Activated T-cell treated with anti-CD3 and anti-CD28 coated beads, Interleukin-2, amount 50 U/mL, for 1 hour (primary cell): Measurements from ENCODE around the gene KRI1.
A peak's percentile ranks its signal among the peaks of the same experiment; 100 is the strongest.
"Not testable (repeated sequence)": the region's sequence is repeated elsewhere in the genome, so short reads cannot be mapped to it uniquely, and the experiment has no call there.

Source experiments
- DNase-seq: peaks from one replicate; pipeline ENCODE4 v3.0.0-alpha.2; 2020

The KRI1 gene

GRCh38 chr19:10574462-10574861 lies 8.7 kb upstream of the KRI1 start:
- no peak for DNase-seq

DNA sequence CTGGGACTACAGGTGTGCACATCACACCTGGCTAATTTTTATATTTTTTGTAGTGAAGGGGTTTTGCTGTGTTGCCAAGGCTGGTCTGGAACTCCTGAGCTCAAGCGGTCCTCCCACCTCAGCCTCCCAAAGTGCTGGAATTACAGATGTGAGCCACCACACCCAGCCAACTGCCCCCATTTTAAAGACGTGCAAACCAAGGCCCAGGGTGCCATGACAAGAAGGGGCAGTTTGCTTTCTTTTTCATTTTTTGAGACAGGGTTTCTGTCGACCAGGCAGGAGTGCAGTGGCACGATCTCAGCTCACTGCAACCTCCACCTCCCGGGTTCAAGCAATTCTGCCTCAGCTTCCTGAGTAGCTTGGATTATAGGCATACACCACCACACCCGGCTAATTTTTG lies 8.0 kb upstream of the KRI1 start:
- DNase-seq: not testable (repeated sequence)

- DNase-seq: peak; percentile 100
These were observed 3.2 kb upstream of the KRI1 start, which contains the start of gene CDKN2D for GRCh38 chr19:10568826-10569651. Gene CDKN2D, minus strand, starts transcription at chr19:10568979. Its CDS starts 326 bp downstream, at chr19:10568653.

DNA sequence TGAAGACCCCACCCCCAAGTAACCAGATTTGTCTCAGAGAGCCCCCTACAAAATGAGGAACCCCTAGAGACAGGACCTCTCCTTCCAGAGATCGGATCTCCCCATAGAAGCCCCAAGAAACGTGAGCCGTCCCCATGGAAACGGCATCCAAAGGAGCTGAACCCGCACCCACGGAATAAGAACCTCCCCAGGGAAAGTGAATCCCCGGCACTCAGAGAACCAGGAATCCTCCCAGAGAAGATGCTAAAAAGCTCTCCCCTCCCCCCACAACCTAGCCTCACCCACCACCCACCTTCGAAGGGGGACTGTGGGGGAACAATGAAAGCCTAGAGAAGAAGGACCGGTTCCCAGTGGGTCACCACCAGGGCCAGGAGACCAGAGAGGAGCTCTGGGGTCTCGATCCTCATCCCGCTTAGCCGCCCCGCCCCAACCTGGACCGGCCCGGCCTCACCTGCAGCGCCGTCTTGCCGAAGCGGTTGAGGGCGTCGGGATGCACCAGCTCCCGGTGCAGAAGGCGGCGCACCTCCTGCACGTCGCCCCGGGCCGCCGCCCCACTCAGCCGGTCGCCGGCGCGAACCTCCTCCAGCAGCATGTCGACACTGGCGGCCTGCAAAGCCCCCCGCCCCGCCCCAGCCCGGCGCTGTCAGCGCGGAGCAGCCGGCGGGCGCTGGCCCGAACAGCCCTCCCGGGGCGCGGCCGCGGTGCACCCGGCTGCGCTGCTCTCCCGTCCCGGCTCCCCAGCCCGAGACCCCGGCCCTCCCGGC lies 2.4 kb upstream of the KRI1 start:
- no peak for DNase-seq

DNA sequence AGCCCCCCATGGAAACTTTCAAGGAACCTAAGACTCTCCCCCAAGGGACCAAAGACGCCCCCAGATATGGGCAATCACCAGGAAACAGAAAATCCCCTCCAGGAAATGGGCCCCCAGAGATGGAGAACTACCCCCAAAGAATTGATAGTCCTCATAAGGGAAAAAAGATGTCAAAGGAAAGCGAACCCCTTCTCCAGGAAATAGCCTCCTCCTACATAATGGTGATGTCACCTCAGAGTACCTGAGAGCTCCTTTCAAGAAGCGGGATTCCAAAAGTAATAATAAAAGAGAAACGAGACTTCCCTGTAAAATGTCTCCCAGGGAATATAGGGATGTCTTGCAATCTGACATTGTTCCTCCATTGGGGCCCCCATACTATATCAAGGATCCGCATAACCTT lies 1.8 kb upstream of the KRI1 start:
- DNase-seq: no peak

GRCh38 chr19:10566658-10567410 lies 1.0 kb upstream of the KRI1 start:
- DNase-seq: peak; percentile 56

DNA sequence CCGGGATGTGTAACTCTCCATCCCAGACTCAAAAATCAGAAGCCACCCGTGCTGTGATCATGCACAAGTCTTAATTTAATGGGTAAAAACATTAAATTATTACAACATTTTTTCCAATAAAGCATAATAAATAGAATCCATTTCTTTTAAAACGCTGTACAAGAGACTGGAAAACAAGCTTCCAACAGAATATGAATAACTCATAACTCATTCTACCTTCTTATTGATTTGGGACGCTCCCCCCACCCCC lies 523 bp upstream of the KRI1 start:
- DNase-seq: no peak

DNA sequence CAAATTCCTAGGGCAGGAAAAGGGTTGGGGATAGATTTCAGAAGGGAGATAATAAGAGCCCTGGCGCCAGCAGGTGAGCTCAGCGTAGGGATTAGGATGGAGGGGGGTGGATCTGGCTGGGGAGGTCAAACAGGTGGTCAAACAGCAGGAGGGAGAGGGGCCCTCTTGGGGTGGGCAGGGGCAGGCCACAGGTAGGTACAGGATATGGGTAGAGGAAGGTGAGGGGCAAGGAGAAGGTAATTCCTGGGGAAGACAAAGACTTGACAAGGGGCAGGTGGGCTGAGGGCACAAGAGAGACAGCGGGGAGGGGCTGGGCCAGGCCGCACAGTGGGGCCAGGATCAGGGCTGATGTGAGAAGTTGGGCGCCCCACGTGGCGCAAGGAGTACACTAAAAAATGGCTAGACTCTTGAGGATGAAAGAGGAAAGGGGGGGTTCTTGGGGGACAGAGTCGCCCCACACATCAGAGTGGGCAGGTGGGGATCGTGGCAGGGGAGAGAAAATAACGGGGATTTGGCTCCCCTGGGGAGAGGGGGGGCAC lies 713 bp downstream of the KRI1 start:
- peak; percentile 67 for DNase-seq

DNA sequence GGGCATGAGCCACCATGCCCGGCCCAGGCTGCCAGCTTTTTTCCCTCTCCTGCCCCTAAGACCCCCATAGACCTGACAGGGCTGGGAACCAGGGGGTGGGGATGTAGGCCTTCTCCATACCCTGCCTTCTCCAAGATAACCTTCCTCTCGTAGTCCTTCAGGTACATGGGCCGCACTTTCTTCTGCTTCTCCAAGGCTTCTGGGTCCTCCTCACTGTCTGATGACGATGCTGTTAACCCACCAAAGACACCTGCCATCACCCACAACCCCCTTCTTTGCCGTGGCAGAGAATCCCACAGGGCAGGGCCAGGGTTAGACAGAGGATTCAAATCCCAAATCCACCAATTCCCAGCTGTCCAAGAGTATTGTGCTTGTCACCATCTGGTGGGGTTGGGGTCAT lies 3.2 kb downstream of the KRI1 start:
- DNase-seq: no peak

DNA sequence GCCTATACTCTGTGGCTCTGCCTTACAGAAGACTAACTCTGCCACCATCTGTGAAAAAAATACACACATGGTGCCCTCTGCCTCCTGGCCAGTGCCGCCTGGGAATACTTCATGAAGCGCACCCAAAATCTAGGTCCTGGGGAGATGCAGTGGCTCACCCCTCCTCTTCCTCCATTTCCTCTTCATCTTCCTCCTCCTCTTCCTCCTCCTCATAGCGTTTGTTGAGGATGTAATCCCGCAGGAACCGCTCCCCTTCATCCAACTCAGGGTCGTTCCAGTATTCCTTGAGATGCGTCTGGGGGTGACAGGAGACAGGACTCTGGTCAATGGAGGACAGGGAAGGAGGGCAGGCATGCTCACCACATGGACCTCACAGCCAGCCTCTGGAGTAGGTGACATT lies 5.7 kb downstream of the KRI1 start:
- DNase-seq: no peak

- no peak for DNase-seq
These were observed 8.1 kb downstream of the KRI1 start for GRCh38 chr19:10557603-10558197.

DNA sequence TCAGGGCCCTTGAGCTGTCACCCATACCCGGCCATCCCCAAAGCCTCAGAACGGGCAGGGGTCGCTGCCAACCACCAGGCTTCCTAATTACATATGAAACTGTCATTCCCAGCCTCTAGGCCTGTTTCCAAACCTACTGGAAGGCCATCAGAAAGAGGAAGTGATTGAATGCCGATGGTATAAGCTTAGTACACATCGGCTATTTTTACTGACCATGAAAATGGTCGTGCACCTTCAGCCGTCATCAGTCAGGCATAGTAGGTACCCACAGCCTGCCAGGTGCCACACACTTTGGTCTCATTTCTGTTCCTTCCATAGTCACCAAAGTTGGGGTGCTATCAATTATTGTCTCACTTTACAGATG lies 10.2 kb downstream of the KRI1 start:
- DNase-seq: no peak

- DNase-seq: no peak
These were observed 10.8 kb downstream of the KRI1 start for GRCh38 chr19:10554760-10555609.

DNA sequence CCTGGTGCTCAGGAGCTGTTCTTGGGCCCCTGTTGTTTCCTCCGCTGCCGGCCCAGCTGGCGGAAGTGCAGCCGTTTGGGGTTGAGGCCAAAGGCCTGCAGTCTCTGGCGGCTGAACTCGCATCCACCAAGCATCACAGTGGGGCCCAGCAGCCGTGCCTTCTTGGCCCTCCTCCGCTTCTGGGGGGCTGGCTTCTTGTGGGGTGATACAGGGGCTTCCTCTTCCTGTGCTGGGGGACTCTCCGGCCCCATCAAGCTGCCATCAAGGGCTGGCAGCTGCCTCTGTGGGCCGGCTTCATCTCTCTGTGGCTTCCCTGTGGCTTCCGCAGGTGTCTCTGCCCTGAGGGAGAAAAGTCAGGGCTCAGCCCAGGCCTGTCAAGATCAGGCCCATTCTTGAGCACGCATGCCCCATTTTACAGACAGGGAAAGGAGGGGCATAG lies 11.8 kb downstream of the KRI1 start:
- peak; percentile 64 for DNase-seq

DNA sequence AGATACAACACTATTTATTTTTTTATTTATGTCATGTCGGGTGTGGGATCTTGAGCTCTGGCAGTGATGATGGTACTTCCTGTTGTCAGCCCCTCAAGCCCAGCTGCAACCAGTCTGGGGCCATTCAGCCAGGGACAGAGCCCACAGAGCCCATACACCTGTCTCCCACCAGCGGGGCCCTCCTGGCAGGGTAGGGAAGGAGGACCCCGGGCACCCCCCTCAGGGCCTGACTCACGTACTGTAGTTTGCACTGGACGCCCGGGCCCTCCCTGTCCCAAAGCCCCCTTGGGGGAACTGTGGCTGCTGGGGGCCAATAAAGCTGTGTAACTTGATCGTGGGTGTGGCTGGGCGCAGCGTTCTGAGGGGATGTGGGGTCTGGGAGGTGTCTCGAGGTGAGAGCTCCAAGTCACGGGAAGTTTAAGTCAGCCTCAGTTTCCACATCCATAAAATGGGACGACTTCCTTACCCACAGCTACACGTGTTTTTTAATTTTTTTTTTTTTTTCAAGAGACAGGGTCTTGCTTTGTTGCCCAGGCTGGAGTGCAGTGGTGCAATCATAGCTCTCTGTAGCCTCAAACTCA lies 12.6 kb downstream of the KRI1 start:
- no peak for DNase-seq

DNA sequence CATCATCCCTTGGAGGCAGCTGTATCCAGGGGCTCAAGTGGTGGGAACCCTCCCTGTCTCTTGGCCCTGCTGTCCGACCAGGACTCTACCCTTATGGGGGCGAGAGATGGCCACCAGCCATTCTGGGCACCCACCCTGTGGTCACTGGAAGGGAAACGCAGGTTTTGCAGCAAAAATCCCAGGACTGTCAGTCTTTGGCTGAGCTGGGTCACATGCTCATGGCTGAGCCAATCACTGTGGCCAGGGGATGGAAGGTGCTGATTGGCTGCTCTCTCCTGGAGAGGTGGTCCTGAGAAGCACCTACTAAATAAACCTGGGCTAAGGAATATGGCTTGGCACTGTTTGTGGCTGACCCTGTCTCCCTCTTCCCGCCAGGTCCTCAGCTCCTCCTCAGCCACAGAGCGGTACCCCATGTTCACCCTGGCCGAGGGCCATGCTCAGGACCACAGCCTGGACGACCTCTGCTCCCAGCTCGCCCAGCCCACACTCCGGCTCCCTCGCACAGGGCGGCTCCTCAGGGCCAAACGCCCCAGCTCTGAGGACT lies 13.2 kb downstream of the KRI1 start:
- no peak for DNase-seq

- peak; percentile 47 for DNase-seq
These were observed 14.0 kb downstream of the KRI1 start for GRCh38 chr19:10551698-10552301.

GRCh38 chr19:10551006-10551405 lies 14.8 kb downstream of the KRI1 start:
- not testable (repeated sequence) for DNase-seq

DNA sequence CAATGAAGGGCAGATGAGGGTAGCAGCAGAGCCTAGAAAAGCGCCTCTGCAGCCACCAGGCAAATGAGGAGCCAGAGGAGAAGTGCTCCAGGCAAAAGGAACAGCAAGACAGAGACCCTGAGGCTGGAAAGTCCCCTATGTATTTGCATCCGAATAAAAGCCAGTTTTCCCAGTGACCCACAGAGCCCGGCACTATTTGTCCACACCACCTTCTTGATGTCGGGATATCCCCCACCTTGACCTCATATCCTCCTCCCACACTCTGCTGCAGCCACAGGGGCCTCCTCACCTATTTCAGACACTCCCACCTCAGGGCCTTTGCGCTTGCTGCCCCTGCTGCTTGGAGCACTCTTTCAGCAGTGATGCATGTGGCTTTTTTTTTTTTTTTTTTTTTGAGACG lies 15.5 kb downstream of the KRI1 start:
- no peak for DNase-seq

GRCh38 chr19:10549733-10550132 lies 16.1 kb downstream of the KRI1 start:
- no peak for DNase-seq

DNA sequence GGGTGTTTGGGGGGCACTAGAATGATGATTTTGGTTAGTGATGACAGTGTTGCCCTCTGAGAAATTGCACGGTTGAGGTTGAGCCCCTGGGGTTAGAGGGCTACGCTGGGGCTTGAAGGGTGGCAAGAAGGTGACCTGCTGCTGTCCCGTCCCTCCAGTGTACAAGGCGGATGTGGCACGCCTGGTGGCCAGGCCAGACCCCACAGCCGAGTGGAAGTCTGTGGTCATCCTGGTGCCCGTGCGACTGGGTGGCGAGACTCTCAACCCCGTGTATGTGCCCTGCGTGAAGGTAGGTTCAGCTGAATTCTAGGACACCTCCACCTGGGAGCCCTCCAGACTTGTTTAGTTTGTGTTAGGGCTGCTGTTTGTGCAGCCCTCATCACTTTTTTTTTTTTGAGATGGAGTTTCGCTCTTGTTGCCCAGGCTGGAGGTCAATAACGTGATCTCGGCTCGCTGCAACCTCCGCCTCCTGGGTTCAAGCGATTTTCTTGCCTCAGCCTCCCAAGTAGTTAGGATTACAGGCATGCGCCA lies 17.0 kb downstream of the KRI1 start:
- no peak for DNase-seq
